ENCODE data around the gene STXBP5L.

GRCh38 chr3:121165397-121165837, 257.4 kb downstream of the STXBP5L start:
- TF ChIP-seq EP300 (IDR thresholded peaks at IDR 0.05; ENCODE audit: borderline replicate concordance): no peak
- TF ChIP-seq, protein P1, sequence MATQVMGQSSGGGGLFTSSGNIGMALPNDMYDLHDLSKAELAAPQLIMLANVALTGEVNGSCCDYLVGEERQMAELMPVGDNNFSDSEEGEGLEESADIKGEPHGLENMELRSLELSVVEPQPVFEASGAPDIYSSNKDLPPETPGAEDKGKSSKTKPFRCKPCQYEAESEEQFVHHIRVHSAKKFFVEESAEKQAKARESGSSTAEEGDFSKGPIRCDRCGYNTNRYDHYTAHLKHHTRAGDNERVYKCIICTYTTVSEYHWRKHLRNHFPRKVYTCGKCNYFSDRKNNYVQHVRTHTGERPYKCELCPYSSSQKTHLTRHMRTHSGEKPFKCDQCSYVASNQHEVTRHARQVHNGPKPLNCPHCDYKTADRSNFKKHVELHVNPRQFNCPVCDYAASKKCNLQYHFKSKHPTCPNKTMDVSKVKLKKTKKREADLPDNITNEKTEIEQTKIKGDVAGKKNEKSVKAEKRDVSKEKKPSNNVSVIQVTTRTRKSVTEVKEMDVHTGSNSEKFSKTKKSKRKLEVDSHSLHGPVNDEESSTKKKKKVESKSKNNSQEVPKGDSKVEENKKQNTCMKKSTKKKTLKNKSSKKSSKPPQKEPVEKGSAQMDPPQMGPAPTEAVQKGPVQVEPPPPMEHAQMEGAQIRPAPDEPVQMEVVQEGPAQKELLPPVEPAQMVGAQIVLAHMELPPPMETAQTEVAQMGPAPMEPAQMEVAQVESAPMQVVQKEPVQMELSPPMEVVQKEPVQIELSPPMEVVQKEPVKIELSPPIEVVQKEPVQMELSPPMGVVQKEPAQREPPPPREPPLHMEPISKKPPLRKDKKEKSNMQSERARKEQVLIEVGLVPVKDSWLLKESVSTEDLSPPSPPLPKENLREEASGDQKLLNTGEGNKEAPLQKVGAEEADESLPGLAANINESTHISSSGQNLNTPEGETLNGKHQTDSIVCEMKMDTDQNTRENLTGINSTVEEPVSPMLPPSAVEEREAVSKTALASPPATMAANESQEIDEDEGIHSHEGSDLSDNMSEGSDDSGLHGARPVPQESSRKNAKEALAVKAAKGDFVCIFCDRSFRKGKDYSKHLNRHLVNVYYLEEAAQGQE (IDR thresholded peaks at IDR 0.05; ENCODE audit: low read depth): no peak
- no peak for TF ChIP-seq RAD21 (IDR thresholded peaks at IDR 0.05; ENCODE audit: low read depth)
- no peak for TF ChIP-seq YY1 (IDR thresholded peaks at IDR 0.05; ENCODE audit: low read depth)
- TF ChIP-seq TAF1 (IDR thresholded peaks at IDR 0.05; ENCODE audit: low read depth): no peak
- no peak for TF ChIP-seq FOXM1 (IDR thresholded peaks at IDR 0.05; ENCODE audit: borderline replicate concordance, low read depth)
- no peak for TF ChIP-seq CREB1 (IDR thresholded peaks at IDR 0.05; ENCODE audit: low read depth)
- no peak for TF ChIP-seq CEBPB (IDR thresholded peaks at IDR 0.05)
- no peak for TF ChIP-seq ZBTB7A (IDR thresholded peaks at IDR 0.05; ENCODE audit: low read depth)
- TF ChIP-seq, protein P2, sequence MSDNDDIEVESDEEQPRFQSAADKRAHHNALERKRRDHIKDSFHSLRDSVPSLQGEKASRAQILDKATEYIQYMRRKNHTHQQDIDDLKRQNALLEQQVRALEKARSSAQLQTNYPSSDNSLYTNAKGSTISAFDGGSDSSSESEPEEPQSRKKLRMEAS (IDR thresholded peaks at IDR 0.05): no peak
- TF ChIP-seq TEAD4 (IDR thresholded peaks at IDR 0.05): no peak
- TF ChIP-seq EGR1 (IDR thresholded peaks at IDR 0.05): no peak
- no peak for TF ChIP-seq TCF12 (IDR thresholded peaks at IDR 0.05; ENCODE audit: low read depth)
- TF ChIP-seq NFIC (IDR thresholded peaks at IDR 0.05): no peak

Measured in Ishikawa (cell line).